ENCODE results near the gene ZNF70. TPM values are rescaled to one million over a fixed set of nuclear protein-coding genes. Genes with fewer than 3 reads are reported as not detected.

ZNF70 gene
- total RNA-seq, 1 donor = 5.9 TPM

DNA sequence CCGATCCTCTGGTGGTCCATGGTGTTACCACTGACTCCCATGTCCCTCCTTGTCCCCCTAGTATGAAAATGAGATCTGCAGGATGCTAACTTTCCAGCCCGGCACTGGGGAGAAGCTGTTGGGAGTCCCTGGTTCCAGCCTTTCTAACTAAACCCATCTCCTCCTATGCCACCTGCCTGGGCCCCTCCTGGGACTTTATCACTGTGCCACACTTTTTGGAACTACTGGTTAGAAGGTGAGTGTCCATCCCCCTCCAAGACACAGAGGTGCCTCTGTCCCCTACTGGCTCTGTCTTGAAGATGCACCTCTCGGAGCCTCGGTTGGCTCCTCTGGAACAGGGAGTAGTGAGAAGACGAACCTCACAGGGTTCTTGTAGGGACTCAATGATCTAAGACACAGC, 60.2 kb downstream of the ZNF70 start, which contains the start of gene RGL4:
RGL4 (plus strand) TSS at position 301 of the 400 bp plus-strand sequence. CDS start 1,018 bp downstream, outside the sequence.
- TF ChIP-seq, protein P1, sequence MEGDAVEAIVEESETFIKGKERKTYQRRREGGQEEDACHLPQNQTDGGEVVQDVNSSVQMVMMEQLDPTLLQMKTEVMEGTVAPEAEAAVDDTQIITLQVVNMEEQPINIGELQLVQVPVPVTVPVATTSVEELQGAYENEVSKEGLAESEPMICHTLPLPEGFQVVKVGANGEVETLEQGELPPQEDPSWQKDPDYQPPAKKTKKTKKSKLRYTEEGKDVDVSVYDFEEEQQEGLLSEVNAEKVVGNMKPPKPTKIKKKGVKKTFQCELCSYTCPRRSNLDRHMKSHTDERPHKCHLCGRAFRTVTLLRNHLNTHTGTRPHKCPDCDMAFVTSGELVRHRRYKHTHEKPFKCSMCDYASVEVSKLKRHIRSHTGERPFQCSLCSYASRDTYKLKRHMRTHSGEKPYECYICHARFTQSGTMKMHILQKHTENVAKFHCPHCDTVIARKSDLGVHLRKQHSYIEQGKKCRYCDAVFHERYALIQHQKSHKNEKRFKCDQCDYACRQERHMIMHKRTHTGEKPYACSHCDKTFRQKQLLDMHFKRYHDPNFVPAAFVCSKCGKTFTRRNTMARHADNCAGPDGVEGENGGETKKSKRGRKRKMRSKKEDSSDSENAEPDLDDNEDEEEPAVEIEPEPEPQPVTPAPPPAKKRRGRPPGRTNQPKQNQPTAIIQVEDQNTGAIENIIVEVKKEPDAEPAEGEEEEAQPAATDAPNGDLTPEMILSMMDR (IDR thresholded peaks at IDR 0.05; ENCODE audit: insufficient read depth, low read length) = no peak
- DNase-seq (ENCODE audit: low read depth) = no peak
- H3K4me3 ChIP-seq (ENCODE audit: low read depth, low read length) = no peak within 1 kb of the TSS

DNA sequence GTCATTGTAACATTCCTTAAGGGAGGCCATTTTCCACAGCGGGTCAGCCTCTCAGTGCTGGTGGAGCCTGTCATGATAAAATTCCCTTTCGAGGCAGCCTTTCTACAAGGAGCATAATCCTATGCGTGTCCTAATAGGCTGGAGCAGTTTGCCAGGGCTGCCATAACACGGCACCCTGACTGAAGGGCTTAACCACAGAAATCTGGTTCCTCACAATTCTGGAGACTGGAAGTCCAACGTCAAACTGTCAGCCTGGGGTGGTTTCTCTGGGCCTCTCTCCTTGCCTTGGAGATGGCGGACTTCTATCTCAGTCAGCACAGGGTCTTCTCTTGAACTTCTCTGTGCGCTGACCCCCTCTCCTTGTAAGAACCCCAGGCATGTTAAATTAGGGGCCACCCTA, 61.5 kb downstream of the ZNF70 start:
- DNase-seq (ENCODE audit: low read depth) = no peak
- TF ChIP-seq, protein P1 (IDR thresholded peaks at IDR 0.05; ENCODE audit: insufficient read depth, low read length) = no peak
- H3K4me3 ChIP-seq (ENCODE audit: low read depth, low read length) = no peak overlapping the region

Other genes with a start within 250 kb of the ZNF70 start
- gene IGLL1, start 170.8 kb downstream of the ZNF70 start, total RNA-seq (ENCODE audit: low replicate concordance) = not detected in 2 replicates
- gene DRICH1, start 118.8 kb downstream of the ZNF70 start, total RNA-seq (ENCODE audit: low replicate concordance) = 0.09 TPM in 1 of 2 replicates, not detected in the other
- gene RGL4, start 60.1 kb downstream of the ZNF70 start, total RNA-seq (ENCODE audit: low replicate concordance) = not detected in 2 replicates
- not detected in 2 replicates for gene VPREB3, start 3.3 kb upstream of the ZNF70 start, total RNA-seq (ENCODE audit: low replicate concordance)
- gene C22orf15, start 11.9 kb upstream of the ZNF70 start, total RNA-seq (ENCODE audit: low replicate concordance) = 0.18 and 4.9 TPM in 2 replicates
- gene CHCHD10, start 16.9 kb upstream of the ZNF70 start, total RNA-seq (ENCODE audit: low replicate concordance) = 2.5 and 2.6 TPM in 2 replicates
- 5.1 and 47.8 TPM in 2 replicates for gene MMP11, start 21.7 kb upstream of the ZNF70 start, total RNA-seq (ENCODE audit: low replicate concordance)
- 55.2 and 96.1 TPM in 2 replicates for gene SMARCB1, start 35.9 kb upstream of the ZNF70 start, total RNA-seq (ENCODE audit: low replicate concordance)
- gene DERL3, start 87.9 kb upstream of the ZNF70 start, total RNA-seq (ENCODE audit: low replicate concordance) = 0.36 TPM in 1 of 2 replicates, not detected in the other
- gene SLC2A11, start 106.8 kb upstream of the ZNF70 start, total RNA-seq (ENCODE audit: low replicate concordance) = 11.4 and 11.9 TPM in 2 replicates
- 27.3 and 160 TPM in 2 replicates for gene MIF, start 143.3 kb upstream of the ZNF70 start, total RNA-seq (ENCODE audit: low replicate concordance)
- gene GSTT2B, start 210.1 kb upstream of the ZNF70 start, total RNA-seq (ENCODE audit: low replicate concordance) = 4.9 and 9.0 TPM in 2 replicates
- 0.81 and 1.8 TPM in 2 replicates for gene DDTL, start 215.8 kb upstream of the ZNF70 start, total RNA-seq (ENCODE audit: low replicate concordance)
- 36.4 and 82.9 TPM in 2 replicates for gene DDT, start 223.3 kb upstream of the ZNF70 start, total RNA-seq (ENCODE audit: low replicate concordance)
- gene GSTT2, start 229.0 kb upstream of the ZNF70 start, total RNA-seq (ENCODE audit: low replicate concordance) = 0.54 TPM in 1 of 2 replicates, not detected in the other

Measured in fibroblast of the aortic adventitia (primary cell).